Stimulated activated CD4-positive, alpha-beta T cell treated with anti-CD3 and anti-CD28 coated beads, Interleukin-1b, Interleukin-23, amount 100 ng/mL, for 24 hours (primary cell): ENCODE data around the gene TRIM61.
"Not testable (repeated sequence)": the region's sequence is repeated elsewhere in the genome, so short reads cannot be mapped to it uniquely, and the experiment has no call there.

ENCODE experiments used
- DNase-seq, 4 experiments: peaks; one replicate each; pipeline ENCODE4 v3.0.0-alpha.2; 2020; ENCODE audit warnings: low read depth in 4 of 4, low spot score in 1 of 4

The TRIM61 gene

DNA sequence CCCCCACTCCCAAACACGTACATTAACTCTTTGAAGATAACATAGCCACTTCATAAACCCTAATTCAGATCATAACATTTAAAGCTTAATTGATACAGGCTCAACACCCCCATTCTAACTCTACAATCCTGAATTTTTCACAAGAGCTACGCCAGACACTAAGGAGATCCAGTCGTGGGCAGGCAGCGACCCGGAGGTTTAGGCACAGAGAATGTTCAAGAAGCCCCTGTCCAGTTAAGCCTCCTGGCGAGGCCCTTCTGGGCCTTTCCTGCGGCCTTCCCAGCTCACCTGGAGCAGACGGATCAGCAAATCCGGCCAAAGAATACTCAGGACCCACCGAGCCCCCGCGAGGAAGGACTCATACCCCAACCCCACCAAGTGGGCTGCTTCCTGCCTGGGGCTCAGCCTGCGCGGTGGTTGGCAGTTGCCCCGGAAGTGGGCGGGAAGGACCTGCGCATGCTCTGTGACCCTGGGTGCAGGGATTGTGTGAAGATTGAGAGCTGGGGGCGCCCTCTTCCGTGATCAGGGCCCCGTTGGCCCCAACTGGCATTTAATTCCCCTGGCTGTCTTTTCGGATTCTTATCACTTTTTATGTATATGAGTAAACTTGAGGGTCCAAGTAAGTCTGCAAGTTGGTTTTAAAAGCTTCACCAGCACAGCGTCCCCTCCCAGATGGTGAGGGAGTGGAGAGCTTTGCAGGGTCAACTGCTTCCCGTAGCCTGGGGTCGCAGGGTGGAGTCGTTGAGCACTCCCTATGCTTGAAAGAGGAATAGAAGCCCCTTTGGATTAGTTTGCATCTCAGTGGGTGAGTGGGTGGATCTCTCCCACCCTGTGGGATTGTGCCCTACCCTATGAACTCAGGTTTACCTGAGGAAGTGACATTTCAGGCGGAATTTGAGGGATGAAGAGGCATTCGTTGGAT is at the start of gene TRIM61:
TSS of gene TRIM61 (minus strand) at position 415 of the 922 bp plus-strand sequence. CDS start 7,655 bp downstream, outside the sequence.
- peak; percentile 1 to 38 (median 20) for DNase-seq

DNA sequence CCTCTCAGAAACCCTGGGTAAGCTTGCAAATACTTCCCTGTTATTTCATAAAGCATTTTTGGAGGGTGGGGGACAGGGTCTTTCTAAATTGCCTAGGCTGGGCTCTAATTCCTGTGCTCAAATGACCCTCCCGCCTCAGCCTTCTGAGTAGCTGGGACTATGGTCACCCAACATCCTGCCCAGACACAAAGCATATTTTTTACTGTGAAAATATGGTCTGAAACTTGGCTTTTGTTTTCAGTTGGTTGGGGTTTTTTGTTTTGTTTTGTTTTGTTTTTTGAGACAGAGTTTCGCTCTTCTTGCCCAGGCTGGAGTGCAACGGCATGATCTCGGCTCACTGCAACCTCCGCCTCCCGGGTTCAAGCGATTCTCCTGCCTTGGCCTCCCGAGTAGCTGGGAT is 48.3 kb upstream of the TRIM61 start:
- DNase-seq = not testable (repeated sequence)

DNA sequence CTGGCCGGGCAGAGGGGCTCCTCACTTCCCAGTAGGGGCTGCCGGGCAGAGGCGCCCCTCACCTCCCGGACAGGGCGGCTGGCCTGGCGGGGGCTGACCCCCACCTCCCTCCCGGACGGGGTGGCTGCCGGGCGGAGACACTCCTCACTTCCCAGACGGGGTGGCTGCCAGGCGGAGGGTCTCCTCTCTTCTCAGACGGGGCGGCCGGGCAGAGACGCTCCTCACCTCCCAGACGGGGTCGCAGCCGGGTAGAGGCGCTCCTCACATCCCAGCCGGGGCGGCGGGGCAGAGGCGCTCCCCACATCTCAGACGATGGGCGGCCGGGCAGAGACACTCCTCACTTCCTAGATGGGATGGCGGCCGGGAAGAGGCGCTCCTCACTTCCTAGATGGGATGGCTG is 42.5 kb upstream of the TRIM61 start:
- DNase-seq = not testable (repeated sequence)

DNA sequence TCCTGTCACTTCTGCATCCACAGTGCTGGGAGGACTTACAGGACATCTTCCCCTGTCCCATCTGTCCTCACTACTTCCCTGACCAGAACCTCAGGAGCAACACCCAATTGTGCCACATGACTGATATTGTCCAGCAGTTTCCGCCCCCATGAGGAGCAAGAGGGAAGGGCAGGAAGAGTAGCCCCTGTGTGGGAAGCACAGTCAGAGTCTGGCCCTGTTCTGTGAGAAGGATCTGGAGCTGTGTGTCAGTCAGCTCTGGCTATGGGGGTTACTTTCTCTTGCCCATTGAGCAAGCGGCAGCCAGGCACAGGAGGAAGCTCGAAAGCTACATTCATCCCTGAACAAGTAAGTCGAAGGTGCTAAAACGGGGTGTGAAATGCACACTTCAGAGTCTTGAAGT is 39.5 kb upstream of the TRIM61 start:
- DNase-seq = no peak

DNA sequence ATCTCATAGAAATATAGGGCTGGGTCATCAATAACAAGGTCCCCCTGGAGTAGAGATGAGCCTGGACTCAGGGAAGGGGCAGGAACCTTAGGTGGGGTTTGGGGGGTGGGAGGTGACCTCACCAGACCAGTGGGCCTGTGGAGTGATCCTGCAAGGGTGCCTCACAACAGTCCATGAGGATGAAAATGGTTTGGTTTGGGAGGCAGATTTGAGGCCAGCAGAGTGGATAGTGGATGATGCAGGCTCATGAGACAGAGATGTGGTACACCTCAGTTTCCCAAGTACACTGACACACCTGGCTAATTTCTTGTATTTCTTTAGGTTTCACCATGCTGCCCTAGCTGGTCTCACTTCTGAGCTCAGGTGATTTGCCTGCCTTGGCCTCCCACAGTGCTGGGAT is 36.2 kb upstream of the TRIM61 start:
- DNase-seq = no peak

DNA sequence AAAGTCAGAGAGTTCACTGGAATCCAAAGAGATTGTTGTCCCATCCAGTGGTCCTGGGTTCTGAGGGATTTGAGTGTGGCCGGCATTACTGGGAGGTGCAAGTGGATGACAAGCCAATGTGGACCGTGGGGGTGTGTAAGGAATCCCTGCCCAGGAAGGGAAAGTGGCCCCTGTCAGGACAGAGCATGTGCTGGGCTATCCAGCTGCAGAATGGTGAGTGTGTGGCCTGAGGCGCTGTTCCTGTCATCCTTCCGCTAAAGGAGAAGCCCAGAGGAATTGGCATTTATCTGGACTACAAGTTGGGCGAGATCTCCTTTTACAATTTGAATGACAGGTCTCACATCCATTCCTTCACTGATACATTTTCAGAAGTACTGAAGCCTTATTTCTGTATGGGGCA is 33.9 kb upstream of the TRIM61 start:
- no peak for DNase-seq

DNA sequence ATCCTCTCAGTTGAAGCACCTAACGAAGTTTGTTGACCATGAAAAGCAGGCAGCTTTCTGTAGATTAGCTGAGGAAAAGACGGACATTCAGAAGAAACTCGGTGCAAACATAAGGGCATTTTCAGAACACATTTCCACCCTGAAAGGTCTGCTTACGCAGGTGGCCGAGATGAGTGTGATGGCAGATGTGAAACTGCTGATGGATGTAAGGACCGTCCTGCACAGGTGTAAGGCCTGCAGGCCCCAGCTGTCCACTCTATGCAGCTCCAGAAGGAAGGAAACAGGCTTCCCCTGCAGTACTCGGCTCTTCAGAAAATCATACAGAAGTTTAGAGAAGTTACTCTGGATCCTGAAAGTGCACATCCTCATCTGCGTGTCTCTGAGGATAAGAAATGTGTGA is 33.5 kb upstream of the TRIM61 start:
- DNase-seq = no peak

DNA sequence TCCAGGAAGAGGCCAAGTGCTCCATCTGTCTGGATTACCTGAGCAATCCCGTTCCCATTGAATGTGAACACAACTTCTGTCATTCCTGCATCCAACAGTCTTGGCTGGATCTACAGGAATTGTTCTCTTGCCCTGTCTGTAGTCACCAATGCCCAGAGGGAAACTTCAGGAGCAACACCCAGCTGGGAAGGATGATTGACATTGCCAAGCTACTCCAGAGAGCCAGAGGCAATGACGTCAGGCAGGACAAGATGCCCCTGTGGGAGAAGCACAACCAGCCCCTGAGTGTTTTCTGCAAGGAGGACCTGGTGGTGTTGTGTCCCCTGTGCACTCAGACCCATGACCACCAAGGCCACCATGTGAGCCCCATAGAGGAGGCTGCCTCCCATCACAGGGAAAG is 33.0 kb upstream of the TRIM61 start:
- DNase-seq = no peak

DNA sequence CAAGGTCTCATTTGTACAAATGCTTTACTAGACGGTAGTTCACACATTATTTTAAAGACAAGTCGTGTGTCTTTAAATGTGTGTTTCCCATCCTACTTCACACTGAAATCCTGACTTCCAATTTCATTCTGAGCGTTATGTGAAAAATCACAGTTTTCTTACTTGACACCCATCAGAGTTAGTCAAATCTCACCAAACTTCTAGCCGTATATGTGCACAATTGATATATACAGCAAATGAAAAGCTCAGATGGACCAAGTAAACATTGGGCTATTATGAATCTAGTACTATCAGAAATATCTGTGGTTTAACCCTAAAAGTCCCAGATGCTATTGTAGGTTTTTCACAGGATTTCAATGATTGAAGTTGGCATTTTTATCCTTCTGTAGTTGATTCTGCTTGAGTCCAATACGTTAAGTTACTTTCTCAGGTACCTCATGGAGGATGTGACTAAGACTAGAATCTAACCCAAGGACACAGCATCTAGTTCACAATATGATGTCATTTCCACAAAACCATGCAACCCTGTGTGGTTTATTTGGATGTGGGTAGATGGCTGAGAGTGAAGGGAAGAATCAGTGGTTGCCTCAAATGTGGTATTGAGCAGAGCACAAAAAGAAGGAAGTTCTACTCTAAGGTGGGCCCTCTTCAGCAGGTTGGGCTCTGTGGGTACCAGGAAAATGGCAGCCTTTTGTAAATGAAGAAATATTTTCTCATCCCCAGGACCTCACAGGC is 32.2 kb upstream of the TRIM61 start:
- DNase-seq = no peak

DNA sequence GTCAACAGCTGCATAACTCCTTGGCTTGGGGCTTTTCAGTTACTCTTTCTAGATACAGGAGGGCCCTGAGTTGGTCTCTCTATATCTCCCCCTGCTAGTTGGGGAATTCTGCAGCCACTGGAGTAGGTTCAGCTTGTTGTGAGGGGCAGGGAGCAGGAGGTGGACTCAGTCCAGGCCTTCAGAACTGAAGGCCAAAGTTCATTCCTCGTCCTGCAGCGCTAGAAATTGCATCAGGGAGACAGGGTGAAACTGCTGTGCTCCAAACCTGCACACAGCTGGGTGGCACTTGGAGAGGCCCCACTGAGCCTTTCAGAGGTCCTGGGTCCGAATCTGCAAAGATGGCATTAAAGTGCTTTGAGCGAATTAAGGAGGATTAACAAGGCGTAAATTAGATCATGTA is 29.4 kb upstream of the TRIM61 start:
- no peak for DNase-seq

DNA sequence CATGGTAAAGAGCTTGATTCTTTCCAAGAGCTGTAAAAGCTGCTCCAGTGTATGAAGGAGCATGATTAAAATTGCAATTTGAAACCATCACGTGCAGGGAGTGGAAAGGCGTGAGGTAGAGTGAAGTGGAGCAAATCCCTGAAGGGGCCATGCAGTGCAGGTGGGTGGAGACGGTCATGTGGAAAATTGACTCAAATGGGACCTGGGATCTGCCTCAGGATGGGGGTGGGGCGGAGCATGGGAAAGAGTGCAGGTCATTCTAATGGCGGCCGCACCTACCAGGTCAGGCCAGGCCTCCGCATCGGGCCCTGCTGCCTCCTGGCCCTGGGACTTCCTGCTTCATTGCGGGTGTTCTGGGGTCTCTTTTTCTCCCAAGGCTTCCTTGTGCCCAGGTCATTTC is 29.0 kb upstream of the TRIM61 start:
- DNase-seq = no peak

DNA sequence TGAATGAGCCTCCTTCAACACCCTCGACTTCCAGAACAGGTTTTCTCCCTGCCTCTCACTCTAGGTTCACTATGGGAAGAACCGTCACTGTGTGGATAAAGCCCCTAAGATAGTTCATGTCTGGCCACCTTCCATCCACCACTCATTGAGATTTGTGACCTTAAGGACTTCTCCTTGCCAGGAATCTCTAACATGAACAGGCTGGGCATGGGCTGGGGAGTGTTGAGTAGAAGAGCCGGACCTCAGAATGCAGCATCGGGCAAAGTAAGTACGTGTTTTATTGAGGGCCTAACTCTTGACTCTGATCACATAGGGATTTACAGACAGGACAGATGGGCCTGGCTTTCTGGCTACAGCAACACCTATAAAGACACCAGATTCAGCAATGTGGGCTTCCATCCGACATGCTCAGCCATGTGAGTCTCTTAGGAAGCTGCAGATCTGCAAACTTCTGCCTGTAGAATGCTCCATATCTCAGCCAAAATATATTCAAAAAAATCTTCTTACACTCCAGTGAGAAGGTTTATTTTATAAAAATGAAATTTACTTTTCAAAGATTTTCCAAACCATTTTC is 28.0 kb upstream of the TRIM61 start:
- no peak for DNase-seq

DNA sequence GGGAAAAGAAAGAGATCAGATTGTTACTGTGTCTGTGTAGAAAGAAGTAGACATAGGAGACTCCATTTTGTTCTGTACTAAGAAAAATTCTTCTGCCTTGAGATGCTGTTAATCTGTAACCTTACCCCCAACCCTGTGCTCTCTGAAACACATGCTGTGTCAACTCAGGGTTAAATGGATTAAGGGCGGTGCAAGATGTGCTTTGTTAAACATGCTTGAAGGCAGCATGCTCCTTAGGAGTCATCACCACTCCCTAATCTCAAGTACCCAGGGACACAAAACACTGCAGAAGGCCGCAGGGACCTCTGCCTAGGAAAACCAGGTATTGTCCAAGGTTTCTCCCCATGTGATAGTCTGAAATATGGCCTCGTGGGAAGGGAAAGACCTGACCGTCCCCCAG is 24.5 kb upstream of the TRIM61 start:
- not testable (repeated sequence) for DNase-seq

DNA sequence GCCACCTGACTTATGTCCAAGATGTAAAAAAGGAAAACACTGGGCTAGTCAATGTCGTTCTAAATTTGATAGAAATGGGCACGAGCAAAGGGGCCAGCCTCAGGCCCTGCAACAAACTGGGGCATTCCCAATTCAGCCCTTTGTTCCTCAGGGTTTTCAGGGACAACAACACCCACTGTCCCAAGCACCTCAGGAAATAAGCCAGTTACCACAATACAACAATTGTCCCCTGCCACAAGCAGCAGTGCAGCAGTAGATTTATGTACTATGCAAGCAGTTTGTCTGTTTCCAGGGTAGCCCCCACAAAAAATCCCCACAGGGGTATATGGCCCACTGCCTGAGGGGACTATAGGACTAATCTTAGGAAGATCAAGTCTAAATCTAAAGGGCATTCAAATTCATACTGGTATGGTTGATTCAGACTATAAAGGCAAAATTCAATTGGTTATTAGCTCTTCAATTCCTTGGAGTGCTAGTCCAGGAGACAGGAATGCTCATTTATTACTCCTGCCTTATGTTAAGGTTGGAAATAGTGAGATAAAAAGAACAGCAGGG is 21.1 kb upstream of the TRIM61 start:
- DNase-seq = not testable (repeated sequence)

DNA sequence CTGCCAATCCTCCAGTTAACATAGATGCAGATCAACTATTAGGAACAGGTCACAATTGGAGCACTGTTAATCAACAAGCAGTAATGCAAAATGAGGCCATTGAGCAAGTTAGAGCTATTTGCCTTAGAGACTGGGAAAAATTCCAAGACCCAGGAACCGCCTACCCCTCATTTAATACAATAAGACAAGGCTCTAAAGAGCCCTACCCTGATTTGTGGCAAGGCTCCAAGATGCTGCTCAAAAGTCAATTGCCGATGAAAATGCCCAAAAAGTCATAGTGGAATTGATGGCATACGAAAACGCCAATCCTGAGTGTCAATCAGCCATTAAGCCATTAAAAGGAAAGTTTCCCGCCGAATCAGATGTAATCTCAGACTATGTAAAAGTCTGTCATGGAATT is 20.5 kb upstream of the TRIM61 start:
- no peak for DNase-seq

DNA sequence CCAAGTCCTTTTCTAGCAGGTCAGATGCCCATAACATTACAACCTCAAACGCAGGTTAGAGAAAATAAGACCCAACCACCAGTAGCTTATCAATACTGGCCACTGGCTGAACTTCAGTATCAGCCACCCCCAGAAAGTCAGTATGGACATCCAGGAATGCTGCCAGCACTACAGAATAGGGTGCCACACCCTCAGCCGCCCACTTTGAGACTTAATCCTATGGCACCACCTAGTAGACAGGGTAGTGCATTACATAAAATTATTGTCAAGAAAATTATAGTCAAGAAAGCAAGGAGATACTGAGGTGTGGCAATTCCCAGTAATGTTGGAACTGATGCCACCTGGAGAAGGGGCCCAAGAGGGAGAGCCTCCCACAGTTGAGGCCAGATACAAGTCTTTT is 19.9 kb upstream of the TRIM61 start:
- DNase-seq = no peak

DNA sequence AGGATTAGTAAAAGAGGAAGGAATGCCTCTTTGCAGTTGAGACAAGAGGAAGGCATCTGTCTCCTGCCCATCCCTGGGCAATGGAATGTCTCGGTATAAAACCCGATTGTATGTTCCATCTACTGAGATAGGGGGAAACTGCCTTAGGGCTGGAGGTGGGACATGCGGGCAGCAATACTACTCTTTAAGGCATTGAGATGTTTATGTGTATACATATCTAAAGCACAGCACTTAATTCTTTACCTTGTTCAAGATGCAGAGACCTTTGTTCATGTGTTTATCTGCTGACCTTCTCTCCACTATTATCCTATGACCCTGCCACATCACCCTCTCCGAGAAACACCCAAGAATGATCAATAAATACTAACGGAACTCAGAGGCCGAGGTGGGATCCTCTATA is 18.7 kb upstream of the TRIM61 start:
- DNase-seq = not testable (repeated sequence)

DNA sequence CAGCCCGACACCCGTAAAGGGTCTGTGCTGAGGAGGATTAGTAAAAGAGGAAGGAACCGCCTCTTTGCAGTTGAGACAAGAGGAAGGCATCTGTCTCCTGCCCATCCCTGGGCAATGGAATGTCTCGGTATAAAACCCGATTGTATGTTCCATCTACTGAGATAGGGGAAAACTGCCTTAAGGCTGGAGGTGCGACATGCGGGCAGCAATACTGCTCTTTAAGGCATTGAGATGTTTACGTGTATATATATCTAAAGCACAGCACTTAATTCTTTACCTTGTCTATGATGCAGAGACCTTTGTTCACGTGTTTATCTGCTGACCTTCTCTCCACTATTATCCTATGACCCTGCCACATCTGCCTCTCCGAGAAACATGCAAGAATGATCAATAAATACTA is 13.3 kb upstream of the TRIM61 start:
- not testable (repeated sequence) for DNase-seq

DNA sequence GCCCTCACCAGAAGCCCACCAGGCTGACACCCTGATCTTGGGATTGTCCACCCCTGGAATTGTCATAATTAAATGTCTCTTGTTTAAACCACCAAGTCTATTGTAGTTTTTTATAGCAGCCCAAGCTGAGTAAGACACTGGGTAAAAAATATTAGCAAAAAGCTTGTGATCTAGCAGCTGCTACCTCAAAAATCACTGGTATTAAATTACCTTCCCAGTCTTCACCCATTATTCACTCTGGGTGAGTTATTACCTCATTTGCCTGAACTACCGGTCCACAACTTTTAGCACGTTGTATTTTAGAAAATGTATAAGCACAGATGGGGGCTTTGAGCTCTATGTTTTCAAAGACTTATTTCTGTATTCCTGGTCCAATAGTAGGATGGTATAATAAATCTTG is 12.0 kb upstream of the TRIM61 start:
- no peak for DNase-seq

DNA sequence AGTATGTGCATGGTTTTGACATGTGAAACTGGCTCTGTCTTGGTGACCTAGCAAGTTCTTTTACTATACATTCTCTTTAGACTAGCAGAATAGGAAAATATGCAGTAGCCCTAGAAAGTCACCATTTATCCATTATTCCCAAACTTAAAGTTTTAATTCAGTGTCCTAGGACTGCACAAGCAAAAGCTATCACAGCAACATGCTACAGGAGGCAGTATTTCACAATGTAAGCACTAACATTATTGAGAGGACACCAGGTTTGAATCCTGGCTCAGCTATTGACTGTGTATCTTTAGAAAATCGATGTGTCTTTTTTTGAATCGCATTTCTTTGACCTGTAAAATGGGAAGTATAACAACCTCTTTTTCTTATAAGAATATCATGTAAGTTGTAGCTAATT is 5.5 kb downstream of the TRIM61 start:
- not testable (repeated sequence) for DNase-seq

DNA sequence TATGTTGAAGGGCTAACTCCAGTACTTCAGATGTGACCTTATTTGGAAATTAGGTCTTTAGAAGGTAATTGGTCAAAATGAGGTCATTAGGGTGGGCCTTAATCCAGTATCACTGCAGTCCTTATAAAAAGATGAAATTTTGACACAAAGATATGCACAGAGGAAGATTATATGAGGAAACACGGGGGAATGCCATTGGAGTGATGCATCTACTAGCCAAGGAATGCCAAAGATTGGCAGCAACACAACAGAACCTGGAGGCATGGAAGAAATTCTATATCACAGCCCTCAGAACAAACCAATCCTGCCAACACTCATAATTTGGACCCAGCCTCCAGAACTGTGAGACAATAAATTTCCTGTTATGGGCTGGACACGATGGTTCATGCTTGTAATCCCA is 17.6 kb downstream of the TRIM61 start:
- no peak for DNase-seq

DNA sequence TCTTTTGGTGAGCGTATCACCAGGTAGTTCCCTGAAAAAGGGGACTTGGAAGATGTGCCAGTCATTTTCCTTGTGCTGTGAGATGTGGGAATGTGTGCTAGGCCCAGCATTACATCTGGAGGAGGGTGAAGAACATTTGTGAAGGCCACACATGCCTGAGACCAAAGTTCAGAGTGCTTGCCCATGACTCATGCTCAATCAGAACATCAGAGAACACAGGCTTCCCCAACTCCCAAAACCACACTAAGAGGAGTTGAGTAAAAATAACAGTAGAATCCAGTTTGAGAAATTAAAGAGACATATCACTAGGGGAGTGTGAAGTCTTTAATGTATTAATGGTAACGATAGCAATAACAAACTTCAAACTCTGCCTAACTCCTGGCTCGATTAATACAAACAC is 18.0 kb downstream of the TRIM61 start:
- DNase-seq = not testable (repeated sequence)
